ENCODE data around the gene SWAP70. TPM values are rescaled to one million over a fixed set of nuclear protein-coding genes. Genes with fewer than 3 reads are reported as not detected.

SWAP70 gene
- total and polyA plus RNA-seq, 2 of the 13 experiments (the other 11 are each of a cell fraction or from before 2014, with no cell fraction given): 4.6 to 8.7 TPM

DNA sequence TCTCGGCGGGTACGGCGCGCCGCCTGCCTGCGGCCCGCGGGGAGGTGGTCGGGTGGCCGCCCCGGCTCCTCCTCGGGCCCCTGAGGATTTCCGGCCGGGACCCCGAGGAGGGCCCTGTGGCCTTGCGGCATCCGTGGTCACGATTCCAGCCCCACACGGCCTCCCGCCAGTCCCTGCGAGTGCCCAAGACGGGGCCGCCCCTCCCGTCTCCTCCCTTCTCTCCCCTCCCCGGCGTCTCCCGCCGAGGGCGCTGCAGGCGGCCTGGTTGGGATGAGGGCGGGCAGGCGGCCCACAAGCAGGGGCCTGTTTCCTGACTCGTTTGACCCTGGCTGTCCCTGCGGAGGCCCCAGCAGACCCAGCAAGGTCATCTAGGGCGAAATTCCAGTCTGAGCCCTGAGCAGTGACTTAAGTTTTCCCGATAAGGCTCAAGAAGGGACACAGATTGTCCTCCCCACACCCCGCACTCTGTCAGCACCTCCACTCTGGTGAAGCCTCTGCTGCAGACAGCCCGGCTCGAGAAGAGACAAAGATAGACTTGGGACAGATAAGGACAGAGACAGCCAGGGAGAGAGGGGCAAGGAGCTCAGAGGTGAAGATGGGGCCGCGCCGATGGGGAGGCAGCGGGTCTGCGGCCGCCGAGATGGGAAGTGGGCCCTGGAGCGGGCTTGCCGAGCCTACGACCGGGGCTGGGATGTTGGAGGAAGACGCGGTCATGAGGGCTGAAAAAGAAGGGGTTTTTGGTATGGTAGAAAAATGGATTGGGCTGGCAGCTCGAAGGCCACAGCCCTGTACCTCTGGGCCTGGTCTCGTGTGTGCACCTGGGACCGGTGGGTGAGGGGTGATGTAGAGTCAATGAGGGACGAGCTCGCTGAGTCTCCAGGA is 95.0 kb downstream of the SWAP70 start (continued):
- TF ChIP-seq, protein P1, sequence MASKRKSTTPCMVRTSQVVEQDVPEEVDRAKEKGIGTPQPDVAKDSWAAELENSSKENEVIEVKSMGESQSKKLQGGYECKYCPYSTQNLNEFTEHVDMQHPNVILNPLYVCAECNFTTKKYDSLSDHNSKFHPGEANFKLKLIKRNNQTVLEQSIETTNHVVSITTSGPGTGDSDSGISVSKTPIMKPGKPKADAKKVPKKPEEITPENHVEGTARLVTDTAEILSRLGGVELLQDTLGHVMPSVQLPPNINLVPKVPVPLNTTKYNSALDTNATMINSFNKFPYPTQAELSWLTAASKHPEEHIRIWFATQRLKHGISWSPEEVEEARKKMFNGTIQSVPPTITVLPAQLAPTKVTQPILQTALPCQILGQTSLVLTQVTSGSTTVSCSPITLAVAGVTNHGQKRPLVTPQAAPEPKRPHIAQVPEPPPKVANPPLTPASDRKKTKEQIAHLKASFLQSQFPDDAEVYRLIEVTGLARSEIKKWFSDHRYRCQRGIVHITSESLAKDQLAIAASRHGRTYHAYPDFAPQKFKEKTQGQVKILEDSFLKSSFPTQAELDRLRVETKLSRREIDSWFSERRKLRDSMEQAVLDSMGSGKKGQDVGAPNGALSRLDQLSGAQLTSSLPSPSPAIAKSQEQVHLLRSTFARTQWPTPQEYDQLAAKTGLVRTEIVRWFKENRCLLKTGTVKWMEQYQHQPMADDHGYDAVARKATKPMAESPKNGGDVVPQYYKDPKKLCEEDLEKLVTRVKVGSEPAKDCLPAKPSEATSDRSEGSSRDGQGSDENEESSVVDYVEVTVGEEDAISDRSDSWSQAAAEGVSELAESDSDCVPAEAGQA (IDR thresholded peaks at IDR 0.05; ENCODE audit: low read depth): no peak
- TF ChIP-seq, protein P1 (CRISPR knock-in tag; IDR thresholded peaks at IDR 0.05; ENCODE audit: borderline replicate concordance): no peak; the same call in 1 of the 2 replicates
- no peak for TF ChIP-seq BRCA1 (CRISPR knock-in tag; IDR thresholded peaks at IDR 0.05)
- no peak for TF ChIP-seq ZNF543 (CRISPR knock-in tag; IDR thresholded peaks at IDR 0.05)
- peak; percentile 45 for TF ChIP-seq STAG1 (CRISPR knock-in tag; IDR thresholded peaks at IDR 0.05)
- TF ChIP-seq TMF1 (CRISPR knock-in tag; IDR thresholded peaks at IDR 0.05; ENCODE audit: low read depth): peak; percentile 86; the same call in 1 of the 2 replicates
- TF ChIP-seq, protein P2, sequence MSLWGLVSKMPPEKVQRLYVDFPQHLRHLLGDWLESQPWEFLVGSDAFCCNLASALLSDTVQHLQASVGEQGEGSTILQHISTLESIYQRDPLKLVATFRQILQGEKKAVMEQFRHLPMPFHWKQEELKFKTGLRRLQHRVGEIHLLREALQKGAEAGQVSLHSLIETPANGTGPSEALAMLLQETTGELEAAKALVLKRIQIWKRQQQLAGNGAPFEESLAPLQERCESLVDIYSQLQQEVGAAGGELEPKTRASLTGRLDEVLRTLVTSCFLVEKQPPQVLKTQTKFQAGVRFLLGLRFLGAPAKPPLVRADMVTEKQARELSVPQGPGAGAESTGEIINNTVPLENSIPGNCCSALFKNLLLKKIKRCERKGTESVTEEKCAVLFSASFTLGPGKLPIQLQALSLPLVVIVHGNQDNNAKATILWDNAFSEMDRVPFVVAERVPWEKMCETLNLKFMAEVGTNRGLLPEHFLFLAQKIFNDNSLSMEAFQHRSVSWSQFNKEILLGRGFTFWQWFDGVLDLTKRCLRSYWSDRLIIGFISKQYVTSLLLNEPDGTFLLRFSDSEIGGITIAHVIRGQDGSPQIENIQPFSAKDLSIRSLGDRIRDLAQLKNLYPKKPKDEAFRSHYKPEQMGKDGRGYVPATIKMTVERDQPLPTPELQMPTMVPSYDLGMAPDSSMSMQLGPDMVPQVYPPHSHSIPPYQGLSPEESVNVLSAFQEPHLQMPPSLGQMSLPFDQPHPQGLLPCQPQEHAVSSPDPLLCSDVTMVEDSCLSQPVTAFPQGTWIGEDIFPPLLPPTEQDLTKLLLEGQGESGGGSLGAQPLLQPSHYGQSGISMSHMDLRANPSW (CRISPR knock-in tag; IDR thresholded peaks at IDR 0.05; ENCODE audit: borderline replicate concordance): no peak
- peak; percentile 87 for TF ChIP-seq ZFY (CRISPR knock-in tag; IDR thresholded peaks at IDR 0.05)
- TF ChIP-seq, protein P3, sequence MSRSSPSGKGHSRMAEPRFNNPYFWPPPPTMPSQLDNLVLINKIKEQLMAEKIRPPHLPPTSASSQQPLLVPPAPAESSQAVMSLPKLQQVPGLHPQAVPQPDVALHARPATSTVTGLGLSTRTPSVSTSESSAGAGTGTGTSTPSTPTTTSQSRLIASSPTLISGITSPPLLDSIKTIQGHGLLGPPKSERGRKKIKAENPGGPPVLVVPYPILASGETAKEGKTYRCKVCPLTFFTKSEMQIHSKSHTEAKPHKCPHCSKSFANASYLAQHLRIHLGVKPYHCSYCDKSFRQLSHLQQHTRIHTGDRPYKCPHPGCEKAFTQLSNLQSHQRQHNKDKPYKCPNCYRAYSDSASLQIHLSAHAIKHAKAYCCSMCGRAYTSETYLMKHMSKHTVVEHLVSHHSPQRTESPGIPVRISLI (CRISPR knock-in tag; IDR thresholded peaks at IDR 0.05; ENCODE audit: borderline replicate concordance): 0 out of 2 replicates have a peak, but pooled peaks have one; percentile 0
- TF ChIP-seq ZNF20 (CRISPR knock-in tag; IDR thresholded peaks at IDR 0.05): no peak; the same call in 1 of the 2 replicates
- no peak for TF ChIP-seq ZNF205 (CRISPR knock-in tag; IDR thresholded peaks at IDR 0.05)
- no peak for TF ChIP-seq ZSCAN29 (CRISPR knock-in tag; conservative IDR thresholded peaks at IDR 0.05)
- no peak for TF ChIP-seq ZBTB7B (CRISPR knock-in tag; IDR thresholded peaks at IDR 0.05)
- no peak for TF ChIP-seq ZNF652 (CRISPR knock-in tag; IDR thresholded peaks at IDR 0.05; ENCODE audit: borderline replicate concordance, low read depth)
- TF ChIP-seq ZNF101 (CRISPR knock-in tag; IDR thresholded peaks at IDR 0.05; ENCODE audit: borderline replicate concordance, low read depth): no peak
